UCSD-AML1 (cell line): ENCODE measurements around the gene KLRK1.
A peak's percentile ranks its signal among the peaks of the same experiment; 100 is the strongest.
"Not testable (repeated sequence)": the region's sequence is repeated elsewhere in the genome, so short reads cannot be mapped to it uniquely, and the experiment has no call there.

Experiments
- DNase-seq: peaks from one replicate; lab custom pipeline; 2025; ENCODE audit not compliant: unreplicated experiment; lab: John Stamatoyannopoulos, UW

KLRK1 gene

DNA sequence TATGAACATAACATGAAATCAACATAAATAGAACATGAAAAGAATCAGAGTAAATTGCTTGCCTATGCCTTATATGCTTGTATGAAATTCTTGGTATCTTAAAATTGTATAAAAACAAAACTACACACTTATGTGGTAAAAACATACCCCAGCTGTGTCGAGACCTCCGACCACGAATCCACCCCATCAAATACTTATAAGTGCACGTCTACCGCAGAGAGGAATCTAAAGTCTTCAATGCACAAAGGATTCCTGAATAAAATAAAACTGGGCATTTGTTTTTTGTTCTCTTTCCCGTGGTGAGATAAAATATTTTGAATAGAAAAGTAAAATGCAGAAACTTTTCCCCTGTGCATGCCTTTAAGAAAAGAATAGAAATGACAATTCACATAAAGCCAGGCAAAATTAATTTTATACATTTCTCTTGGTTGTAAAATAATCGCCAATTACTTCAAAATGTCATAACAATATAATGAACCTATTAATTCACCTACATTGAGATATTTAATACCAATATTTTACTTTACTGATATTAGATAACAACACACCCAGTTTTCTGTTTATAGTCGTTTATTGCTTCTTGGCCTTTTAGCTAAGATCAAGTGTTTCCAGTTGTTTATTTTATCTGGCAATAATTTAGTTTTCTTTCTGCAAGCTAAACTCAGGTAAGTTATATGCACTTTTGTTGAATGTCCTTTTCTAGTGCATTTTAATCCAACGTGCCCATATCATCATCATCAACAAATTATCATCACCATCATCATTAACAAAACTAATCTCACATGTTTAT, 1.0 kb downstream of the KLRK1 start:
- DNase-seq = no peak

DNA sequence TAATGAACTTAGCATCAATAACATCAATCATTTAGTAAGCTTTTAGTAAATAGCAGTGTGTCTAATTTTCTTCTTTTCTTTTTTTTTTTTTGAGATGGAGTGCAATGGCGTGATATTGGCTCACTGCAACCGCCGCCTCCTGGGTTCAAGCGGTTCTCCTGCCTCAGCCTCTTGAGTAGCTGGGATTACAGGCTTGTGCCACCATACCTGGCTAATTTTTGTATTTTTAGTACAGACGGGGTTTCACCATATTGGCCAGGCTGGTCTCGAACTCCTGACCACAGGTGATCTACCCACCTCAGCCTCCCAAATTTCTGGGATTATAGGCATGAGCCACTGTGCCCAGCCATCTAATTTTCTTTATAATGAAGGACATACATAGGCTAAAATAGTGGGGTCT, 2.3 kb downstream of the KLRK1 start:
- not testable (repeated sequence) for DNase-seq

DNA sequence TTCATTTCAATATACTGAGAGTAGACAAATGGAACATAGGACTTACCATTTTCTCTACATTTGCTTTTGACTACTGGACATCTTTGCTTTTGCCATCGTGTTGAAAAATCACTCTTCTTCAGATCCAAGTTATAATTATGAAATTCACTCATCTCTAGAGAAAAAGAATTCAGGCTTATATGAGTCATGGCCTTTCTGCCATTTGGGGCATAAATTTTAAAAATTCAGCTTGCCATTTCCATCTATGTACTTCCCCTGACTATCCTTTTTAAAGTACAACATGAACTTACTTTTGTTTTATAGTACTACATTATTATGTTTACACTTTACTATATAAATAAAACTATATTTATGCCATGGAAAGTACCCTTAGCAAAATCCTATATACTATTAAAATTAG, 3.0 kb downstream of the KLRK1 start:
- no peak for DNase-seq

DNA sequence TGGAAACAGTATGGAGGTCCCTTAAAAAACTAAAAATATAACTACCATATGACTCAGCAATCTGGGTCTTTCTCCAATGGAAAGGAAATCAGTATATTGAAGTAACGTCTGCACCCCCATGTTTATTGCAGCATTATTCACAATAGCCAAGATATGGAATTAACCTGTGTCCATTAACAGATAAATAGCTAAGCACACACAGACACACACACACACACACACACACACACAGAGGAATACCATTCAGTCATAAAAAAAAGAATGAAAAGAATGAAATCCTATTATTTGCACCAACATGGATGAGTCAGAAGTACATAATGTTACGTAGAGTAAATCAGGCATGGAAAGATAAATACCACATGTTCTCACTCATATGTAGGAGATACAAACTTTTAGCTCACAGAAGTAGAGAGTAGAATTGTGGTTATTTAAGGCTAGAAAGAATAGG, 4.7 kb downstream of the KLRK1 start:
- no peak for DNase-seq

DNA sequence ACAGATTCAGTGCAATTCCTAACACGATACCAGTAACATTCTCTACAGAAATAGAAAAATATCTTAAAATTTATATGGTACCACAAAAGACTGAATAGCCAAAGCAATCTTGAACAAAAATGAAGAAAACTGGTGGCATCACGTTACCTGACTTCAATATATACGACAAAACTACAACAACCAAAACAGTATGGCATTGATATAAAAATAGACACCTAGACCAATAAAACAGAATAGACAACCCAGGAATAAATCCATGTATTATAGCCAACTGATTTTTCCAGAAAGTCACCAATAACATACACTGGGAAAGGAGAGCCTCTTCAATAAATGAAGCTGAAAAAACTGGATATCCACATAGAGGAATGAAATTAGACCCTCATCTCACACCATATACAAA, 5.7 kb downstream of the KLRK1 start:
- no peak for DNase-seq

GRCh38 chr12:10381928-10382628, 7.8 kb downstream of the KLRK1 start:
- DNase-seq = no peak

DNA sequence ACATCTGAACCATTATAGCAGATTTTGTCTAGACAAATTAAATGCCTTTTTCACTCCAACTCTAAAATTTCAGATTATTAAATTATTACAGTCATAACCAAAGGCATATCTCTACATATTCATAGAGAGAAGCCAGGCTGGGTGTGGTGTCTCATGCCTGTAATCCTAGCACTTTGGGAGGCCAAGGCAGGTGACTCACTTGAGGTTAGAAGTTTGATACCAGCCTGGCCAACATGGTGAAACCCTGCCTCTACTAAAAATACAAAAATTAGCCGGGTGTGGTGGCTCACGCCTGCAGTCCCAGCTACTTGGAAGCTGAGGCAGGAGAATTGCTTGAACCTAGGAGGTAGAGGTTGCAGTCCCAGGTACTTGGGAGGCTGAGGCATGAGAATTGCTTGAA, 11.1 kb downstream of the KLRK1 start:
- DNase-seq = not testable (repeated sequence)

GRCh38 chr12:10374624-10375018, 15.2 kb downstream of the KLRK1 start:
- DNase-seq = no peak

DNA sequence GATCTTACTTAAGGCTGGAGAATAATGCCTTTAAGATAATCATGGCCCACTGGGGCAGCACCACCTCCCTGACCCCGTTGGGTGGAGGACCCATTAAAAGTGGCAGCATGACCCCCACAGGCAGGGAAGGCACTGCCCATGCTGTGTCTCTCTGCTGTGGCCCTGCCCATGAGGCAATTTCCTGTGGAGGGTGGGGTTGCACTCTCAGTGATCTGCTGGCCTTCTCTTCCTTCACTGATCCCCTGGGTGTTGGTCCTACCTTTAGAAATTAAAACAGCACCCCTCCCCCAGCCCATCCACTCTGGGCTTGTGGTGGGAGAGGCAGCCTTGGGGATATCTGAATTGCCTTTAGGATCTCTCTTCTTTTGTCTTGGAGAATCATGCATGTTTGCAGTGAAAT, 17.3 kb downstream of the KLRK1 start:
- no peak for DNase-seq

- DNase-seq = not testable (repeated sequence)
Observed at GRCh38 chr12:10371893-10372535, 17.8 kb downstream of the KLRK1 start.

DNA sequence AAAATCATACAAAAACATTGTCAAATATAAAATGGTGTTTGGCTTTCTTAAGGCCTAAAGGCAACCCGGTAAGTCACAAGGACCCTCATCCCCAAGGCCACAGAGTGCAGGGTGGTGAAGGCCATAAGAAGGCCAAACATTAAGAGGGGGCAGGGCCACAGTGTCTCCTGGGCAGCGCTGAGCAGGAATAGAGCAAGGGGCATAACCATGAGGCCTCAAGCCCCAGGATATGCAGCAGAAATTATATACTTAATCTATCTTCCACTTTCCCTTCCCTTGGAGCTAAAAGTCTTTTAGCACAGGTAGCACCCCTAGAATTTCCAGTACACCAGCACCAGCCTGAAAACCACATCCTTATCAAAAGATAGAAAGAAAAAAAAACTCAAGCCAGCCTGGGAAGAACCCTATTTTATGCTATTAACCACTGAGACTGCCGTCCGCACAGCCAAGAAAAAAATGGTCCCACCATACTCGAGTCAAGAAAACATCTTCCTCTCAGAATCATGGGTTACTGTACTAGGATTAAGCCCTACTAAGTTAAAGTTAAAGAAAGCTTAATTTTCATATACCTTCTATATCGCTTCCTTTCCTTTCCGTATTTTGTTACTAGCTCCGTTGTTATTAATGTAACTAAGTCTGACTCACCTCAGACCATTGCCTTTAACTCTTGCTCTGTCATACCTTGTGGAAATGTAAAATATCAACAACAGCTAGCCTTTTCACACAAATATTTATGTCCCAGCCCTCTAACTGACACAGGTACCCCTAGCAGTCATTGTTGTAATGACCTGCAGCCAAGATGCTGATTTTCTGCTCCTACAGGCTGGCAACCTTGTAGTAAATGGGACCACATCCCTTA, 20.1 kb downstream of the KLRK1 start:
- no peak for DNase-seq

- DNase-seq = no peak
Observed at GRCh38 chr12:10368206-10369171, 21.4 kb downstream of the KLRK1 start.

- not testable (repeated sequence) for DNase-seq
Observed at GRCh38 chr12:10367714-10368113, 22.1 kb downstream of the KLRK1 start.

DNA sequence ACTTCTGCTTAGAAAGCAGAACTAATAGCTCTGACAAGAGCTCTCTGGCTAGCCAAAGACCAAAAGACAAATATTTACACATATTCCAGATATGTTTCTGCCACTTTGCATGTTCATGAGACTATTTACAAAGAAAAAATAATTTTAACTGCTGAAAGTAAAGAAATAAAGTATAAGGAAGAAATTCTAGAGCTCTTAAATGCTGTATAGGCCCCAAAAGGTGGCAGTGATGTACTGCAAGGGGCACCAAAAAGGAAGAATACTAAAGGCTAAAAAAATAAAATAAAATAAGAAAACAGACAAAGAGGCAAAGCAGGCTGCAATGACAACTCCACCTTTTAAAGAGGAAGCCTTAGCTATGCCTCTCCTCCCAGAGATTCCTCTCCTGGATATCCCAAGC, 23.0 kb downstream of the KLRK1 start:
- no peak for DNase-seq

DNA sequence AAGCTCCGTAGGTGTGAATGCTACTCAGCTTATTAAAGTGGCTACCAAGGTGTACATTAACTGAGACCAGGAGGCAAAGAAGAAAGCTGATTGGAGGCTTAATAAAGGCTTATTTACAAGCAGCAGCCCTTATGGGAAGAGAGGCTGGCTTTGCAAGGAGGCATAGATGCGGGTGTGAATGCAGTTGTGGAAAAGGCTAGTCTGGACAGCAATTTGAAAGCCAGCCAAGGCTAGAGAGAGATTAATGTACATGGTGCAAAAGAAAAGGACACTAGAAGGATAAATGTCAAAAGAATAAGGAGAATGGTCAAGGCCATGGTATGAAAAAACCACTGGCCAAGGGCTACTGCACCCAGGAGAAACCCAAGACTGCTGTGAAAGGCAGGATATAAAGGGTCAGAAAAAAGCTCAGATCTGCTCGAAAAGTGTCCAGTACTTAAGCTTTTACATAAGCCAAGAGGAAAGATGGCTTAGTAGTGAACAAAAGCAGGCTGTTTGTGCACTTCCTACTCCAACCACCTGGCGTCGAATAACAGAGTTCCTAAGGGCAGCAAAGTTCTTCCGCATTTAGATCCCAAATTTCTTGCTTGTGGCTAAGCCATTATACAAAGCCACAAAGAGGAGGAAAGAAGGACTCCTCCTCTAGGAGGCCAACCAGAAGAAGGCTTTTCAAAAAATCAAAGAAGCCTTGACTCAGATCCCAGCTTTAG, 24.0 kb downstream of the KLRK1 start:
- no peak for DNase-seq

DNA sequence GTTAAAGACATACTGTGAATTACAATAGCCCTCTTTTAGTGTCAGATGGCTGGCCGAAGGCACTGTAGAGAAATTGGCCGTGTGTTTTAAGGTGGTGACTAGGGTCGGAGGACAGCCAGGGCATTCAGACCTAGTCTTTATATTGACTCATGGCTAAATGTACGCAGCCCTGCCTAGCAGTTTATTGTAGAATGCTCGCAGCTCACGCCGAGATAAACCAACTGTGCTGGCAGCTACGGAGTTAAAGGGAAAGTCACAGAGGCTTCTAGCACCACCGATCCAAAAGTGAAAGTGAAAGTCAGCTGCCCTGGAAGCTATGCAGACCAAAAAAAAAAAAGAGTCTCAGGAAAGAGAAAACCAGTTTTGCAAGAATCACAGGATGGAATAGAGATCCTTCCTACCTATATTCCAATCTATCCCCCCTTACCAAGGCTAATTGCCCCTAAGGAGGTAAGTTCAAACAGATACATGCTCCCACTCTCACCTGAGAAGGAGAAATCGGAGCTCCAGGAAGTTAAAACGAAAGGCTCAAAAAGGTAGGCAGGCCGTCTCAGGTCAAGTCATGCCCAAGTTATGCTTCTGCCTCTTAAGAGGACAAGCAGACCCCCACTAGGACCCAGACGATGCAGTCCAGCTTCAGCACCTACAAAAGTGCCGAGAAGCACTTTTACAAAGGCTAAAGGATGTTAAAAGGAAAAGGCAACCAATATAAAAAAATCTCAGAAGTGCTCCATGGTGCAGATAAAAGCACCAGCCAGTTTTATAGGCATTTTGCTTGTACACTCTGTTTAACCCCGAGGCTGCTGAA, 24.8 kb downstream of the KLRK1 start:
- peak; percentile 42 for DNase-seq

DNA sequence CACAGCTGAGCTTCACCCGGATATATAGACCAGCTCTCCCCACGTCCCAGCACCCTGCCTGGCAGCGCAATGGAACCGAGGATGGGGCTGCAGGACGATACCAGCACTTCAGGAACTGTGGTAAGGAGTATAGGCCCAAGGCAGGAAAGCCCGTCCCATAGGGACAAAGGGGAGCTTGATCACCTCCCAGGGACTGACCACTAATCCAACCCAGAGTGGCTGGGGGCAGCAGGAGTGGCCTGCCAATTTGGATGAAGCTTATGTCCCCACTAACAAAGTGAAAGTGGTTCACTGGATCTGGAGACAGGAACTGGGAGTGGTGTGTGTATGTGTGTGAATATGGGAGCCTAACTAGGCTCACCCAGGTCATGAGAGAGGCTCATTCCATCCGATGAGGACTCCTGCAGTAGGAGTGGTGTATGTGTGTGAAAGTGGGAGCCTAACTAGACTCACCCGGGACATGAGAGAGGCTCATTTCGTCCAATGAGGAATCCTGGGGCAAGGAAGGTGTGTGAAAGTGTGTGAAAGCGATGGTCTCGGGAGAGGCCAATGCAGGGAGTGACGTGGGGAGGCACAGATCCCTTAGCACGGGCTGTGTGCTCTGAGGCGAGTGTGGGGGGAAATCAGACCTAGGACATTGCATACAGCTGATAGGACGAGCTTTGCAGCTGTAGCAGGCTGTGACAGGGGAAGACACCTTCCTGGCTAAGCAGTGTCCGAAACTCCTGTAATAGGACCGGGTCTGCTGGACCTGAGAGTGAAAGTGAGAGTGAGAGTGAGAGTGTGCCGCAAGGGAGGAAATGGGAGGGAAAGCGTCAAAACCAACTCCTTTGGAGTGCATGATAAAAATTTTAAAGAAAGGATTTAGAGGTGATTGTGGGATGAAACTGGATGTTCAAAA, 25.7 kb downstream of the KLRK1 start:
- peak; percentile 61 for DNase-seq

DNA sequence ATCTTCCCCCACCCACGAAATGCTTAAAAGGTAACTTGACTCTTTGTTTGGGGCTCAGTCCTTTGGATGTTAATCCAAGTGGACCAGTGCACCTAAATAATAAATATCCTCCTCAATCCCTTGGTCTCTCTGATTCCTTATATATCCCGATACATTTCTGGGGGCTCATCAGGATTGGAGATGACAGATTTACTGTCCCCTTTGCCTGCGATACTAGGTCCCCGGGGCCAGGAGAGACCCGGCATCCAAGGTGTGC, 26.3 kb downstream of the KLRK1 start:
- DNase-seq = no peak
